Measurements from ENCODE around the gene AGPAT1.

AGPAT1 gene

GRCh38 chr6:32183030-32183429 is 7.1 kb upstream of the AGPAT1 start:
- no peak for DNase-seq
- no peak for TF ChIP-seq CTCF (IDR thresholded peaks at IDR 0.05; ENCODE audit: low read depth, low read length)
- H3K4me1 ChIP-seq, result no peaks in the 10 kb centered on the region
- H3K4me3 ChIP-seq (ENCODE audit: low read depth, low read length), result no peak overlapping the region
- H3K9me3 ChIP-seq, result no peaks in the 10 kb centered on the region
- no peaks in the 10 kb centered on the region for H3K27me3 ChIP-seq
- peaks cover 14% of the 10 kb centered on the region for H3K36me3 ChIP-seq

DNA sequence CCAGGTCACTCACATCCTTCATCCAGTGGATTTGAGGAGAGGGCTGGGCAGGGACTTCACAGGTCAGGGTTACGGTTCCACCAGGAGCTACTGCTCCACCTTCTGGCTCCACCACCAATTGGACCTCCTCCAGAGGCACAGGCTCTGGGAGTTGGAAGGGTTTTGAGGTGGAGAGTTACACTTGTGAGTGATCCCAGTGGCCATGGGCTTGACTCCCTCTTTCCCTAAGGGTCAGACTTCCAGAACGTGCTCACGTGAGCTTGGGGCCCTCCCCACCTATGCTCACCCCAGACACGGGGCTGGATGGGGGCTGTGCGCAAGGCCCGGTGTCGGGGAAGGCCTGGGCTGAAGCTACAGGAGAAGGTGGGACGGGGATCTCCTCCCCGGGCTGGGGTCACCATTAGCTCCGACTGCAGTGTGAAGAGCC is 6.7 kb upstream of the AGPAT1 start:
- no peak for TF ChIP-seq CTCF (IDR thresholded peaks at IDR 0.05; ENCODE audit: low read depth, low read length)
- H3K27me3 ChIP-seq, result no peaks in the 10 kb centered on the region
- H3K4me1 ChIP-seq, result no peaks in the 10 kb centered on the region
- H3K4me3 ChIP-seq (ENCODE audit: low read depth, low read length), result no peak overlapping the region
- DNase-seq, result no peak
- peaks cover 9% of the 10 kb centered on the region for H3K36me3 ChIP-seq
- H3K9me3 ChIP-seq, result no peaks in the 10 kb centered on the region

DNA sequence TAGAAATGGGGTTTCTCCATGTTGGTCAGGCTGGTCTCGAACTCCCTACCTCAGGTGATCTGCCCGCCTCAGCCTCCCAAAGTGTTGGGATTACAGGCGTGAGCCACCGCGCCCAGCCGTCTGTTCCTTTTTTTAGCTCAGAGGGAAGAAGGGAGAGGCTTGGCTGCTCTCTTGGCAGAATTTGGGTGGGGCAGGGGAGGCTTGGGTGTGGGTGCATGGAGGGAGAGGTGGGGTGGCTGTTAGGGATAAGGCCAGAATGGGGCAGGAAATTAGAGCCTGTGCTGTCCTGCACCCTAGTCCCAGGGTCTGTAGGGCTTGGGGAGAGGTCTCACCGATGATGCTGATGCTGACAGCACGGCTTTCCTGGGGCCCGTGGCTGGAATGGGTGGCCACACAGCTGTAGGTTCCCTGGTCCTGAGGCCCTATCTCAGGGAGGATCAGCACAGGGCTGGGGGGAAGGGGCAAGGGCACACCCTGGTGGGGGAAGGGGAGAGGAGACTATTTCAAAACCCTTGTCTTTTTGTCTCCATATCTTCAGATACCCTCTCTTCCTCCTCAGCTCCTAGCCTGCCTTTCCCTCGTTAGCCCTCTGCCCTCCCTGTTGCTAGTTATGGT is 6.1 kb upstream of the AGPAT1 start:
- Histone ChIP-seq H3K27me3 (no peaks in the 10 kb centered on the region), H3K4me3 (ENCODE audit: low read depth, low read length) (no peak overlapping the region), H3K4me1 (no peaks in the 10 kb centered on the region), H3K36me3 (peaks cover 4% of the 10 kb centered on the region; the same call in 1 of the 2 replicates), H3K9me3 (no peaks in the 10 kb centered on the region)
- no peak for TF ChIP-seq CTCF (IDR thresholded peaks at IDR 0.05; ENCODE audit: low read depth, low read length)
- no peak for DNase-seq

GRCh38 chr6:32181148-32181702 is 5.3 kb upstream of the AGPAT1 start:
- H3K27me3 ChIP-seq, result no peaks in the 10 kb centered on the region
- no peaks in the 10 kb centered on the region for H3K4me1 ChIP-seq
- no peaks in the 10 kb centered on the region for H3K9me3 ChIP-seq
- H3K36me3 ChIP-seq, result no peaks in the 10 kb centered on the region
- H3K4me3 ChIP-seq (ENCODE audit: low read depth, low read length), result no peak overlapping the region
- no peak for DNase-seq
- TF ChIP-seq CTCF (IDR thresholded peaks at IDR 0.05; ENCODE audit: low read depth, low read length), result no peak

DNA sequence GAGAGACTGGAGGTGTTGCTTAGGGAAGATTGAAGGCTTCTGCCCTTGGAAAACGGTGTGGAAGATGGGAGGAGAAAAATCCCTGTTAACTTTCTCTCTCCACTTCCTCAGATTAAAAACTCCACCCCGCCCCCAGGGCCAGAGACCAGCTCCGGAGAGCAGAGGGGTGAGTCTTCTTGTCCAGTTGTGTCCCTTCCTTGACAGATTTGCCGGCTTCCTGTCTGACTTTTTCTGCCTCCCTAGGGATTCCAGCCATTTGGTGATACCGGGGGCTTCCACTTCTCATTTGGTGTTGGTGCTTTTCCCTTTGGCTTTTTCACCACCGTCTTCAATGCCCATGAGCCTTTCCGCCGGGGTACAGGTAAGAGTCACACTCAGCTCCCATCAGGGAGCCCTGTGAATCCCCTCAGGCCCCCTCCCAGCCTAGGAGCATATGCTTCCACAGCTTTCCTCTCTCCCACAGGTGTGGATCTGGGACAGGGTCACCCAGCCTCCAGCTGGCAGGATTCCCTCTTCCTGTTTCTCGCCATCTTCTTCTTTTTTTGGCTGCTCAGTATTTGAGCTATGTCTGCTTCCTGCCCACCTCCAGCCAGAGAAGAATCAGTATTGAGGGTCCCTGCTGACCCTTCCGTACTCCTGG is 4.0 kb upstream of the AGPAT1 start:
- H3K27me3 ChIP-seq, result no peaks in the 10 kb centered on the region
- DNase-seq, result no peak
- no peak overlapping the region for H3K4me3 ChIP-seq (ENCODE audit: low read depth, low read length)
- H3K36me3 ChIP-seq, result no peaks in the 10 kb centered on the region
- H3K4me1 ChIP-seq, result no peaks in the 10 kb centered on the region
- no peak for TF ChIP-seq CTCF (IDR thresholded peaks at IDR 0.05; ENCODE audit: low read depth, low read length)
- H3K9me3 ChIP-seq, result no peaks in the 10 kb centered on the region

All from BE2C (cell line).